Measurements from ENCODE around the gene TLE3. TPM values are rescaled to one million over a fixed set of nuclear protein-coding genes. Genes with fewer than 3 reads are reported as not detected.
"Not testable (repeated sequence)": the region's sequence is repeated elsewhere in the genome, so short reads cannot be mapped to it uniquely, and the experiment has no call there.

Gene TLE3
- total RNA-seq, 2 experiments from 2014 or later = 159 to 167 TPM

GRCh38 chr15:70140025-70140542, 42.4 kb upstream of the TLE3 start:
- H3K27me3 ChIP-seq (ENCODE audit: control insufficient read depth in 1 of 2, insufficient read depth in 2 of 2, low read length in 2 of 2) = no peaks in the 10 kb centered on the region
- no peak overlapping the region for H3K27ac Mint-ChIP-seq
- ATAC-seq (ENCODE audit: poor library complexity) (no peak), DNase-seq (no peak)
- no peaks in the 10 kb centered on the region for H3K9me3 Mint-ChIP-seq
- H3K36me3 ChIP-seq (ENCODE audit: insufficient read depth, low read length) = no peaks in the 10 kb centered on the region
- H3K4me3 ChIP-seq (ENCODE audit: low read length) = no peak overlapping the region
- H3K9me3 ChIP-seq (ENCODE audit: control insufficient read depth in 1 of 2, insufficient read depth in 1 of 2, low read length in 2 of 2) = no peaks in the 10 kb centered on the region
- no peaks in the 10 kb centered on the region for H3K36me3 Mint-ChIP-seq (ENCODE audit: low read depth)
- H3K4me1 ChIP-seq (ENCODE audit: insufficient read depth, low read length) = peaks cover 25% of the 10 kb centered on the region
- no peak for TF ChIP-seq CTCF (IDR thresholded peaks at IDR 0.05)
- ChIA-PET CTCF (no interaction called here), POLR2A (interaction anchor here (1.3 kb wide), 1 partner anchor 40 kb away, joined by 6 read pairs; no protein-coding TSS in a partner anchor)
- intact Hi-C loops (cut with DNase I, micrococcal nuclease) = loop anchor here in 1 of 2 experiments (10.0 kb wide), 1 partner anchor 445 kb away; no protein-coding TSS in a partner anchor
- peaks cover 30% of the 10 kb centered on the region for H3K4me1 Mint-ChIP-seq (ENCODE audit: low read depth)
- H3K27ac ChIP-seq (ENCODE audit: low read depth in 1 of 2, low read length in 2 of 2) = no peak overlapping the region
- no peaks in the 10 kb centered on the region for H3K27me3 Mint-ChIP-seq
- H3K4me3 Mint-ChIP-seq = no peak overlapping the region

DNA sequence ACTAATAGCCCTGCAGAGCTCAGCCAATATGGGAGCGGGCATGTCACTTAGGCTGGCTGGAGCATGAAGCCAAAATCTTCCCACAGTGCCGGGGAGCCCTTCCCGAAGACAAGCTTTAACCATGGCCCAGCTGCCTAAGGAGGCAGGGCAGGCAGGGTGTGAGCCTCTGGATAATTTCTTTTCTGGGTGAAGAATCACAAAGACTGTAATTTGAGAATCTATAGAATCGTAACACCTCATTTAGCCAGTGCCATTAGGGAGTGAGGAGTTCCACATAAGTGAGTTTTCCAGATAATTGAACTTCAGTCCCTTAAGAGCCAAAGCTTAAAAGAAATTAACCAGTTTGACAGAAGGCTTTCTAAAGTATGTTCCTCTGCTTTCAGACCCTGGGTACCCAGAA, 40.2 kb upstream of the TLE3 start:
- Mint-ChIP-seq H3K27ac (no peak overlapping the region), H3K36me3 (ENCODE audit: low read depth) (no peaks in the 10 kb centered on the region), H3K4me3 (no peak overlapping the region), H3K27me3 (no peaks in the 10 kb centered on the region), H3K4me1 (ENCODE audit: low read depth) (peaks cover 30% of the 10 kb centered on the region), H3K9me3 (no peaks in the 10 kb centered on the region)
- intact Hi-C loops (cut with DNase I, micrococcal nuclease) = loop anchor here in 1 of 2 experiments (10.0 kb wide), 1 partner anchor 63 kb away; no protein-coding TSS in a partner anchor
- H3K9me3 ChIP-seq (ENCODE audit: control insufficient read depth in 1 of 2, insufficient read depth in 1 of 2, low read length in 2 of 2) = no peaks in the 10 kb centered on the region
- DNase-seq = no peak
- no peak for TF ChIP-seq CTCF (IDR thresholded peaks at IDR 0.05)
- no peak for ATAC-seq (ENCODE audit: poor library complexity)
- H3K36me3 ChIP-seq (ENCODE audit: insufficient read depth, low read length) = no peaks in the 10 kb centered on the region
- H3K4me1 ChIP-seq (ENCODE audit: insufficient read depth, low read length) = peaks cover 25% of the 10 kb centered on the region
- no peak overlapping the region for H3K4me3 ChIP-seq (ENCODE audit: low read length)
- no peaks in the 10 kb centered on the region for H3K27me3 ChIP-seq (ENCODE audit: control insufficient read depth in 1 of 2, insufficient read depth in 2 of 2, low read length in 2 of 2)
- ChIA-PET CTCF (no interaction called here), POLR2A (no interaction called here)
- H3K27ac ChIP-seq (ENCODE audit: low read depth in 1 of 2, low read length in 2 of 2) = no peak overlapping the region

DNA sequence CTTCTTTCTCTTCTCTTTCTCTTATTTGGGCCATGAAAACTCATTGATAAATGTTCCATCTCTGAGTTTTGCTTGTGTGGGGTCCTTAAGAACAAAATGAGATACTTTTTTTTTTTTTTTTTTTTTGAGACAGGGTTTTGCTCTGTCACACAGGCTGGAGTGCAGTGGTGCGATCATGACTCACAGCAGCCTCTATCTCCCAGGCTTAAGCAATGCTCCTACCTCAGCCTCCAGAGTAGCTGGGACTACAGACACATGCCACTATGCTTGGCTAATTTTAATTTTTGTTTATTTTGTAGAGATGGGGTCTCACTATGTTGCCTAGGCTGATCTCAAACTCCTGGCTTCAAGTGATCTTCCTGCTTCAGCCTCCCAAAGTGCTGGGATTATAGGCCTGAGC, 39.3 kb upstream of the TLE3 start:
- POLR2A ChIA-PET = not testable (repeated sequence)
- CTCF ChIA-PET = interaction anchor here (0.7 kb wide), 2 partner anchors 93 to 817 kb away, joined by 4 read pairs; no protein-coding TSS in a partner anchor

More for the DNA sequence above, 39.3 kb upstream of the TLE3 start:
- peaks cover 25% of the 10 kb centered on the region for H3K4me1 ChIP-seq (ENCODE audit: insufficient read depth, low read length)
- not testable (repeated sequence) for H3K36me3 ChIP-seq (ENCODE audit: insufficient read depth, low read length); H3K36me3 Mint-ChIP-seq (ENCODE audit: low read depth); H3K27ac Mint-ChIP-seq; DNase-seq; H3K27me3 ChIP-seq (ENCODE audit: control insufficient read depth in 1 of 2, insufficient read depth in 2 of 2, low read length in 2 of 2); H3K4me3 Mint-ChIP-seq; H3K27ac ChIP-seq (ENCODE audit: low read depth in 1 of 2, low read length in 2 of 2); H3K27me3 Mint-ChIP-seq; ATAC-seq (ENCODE audit: poor library complexity); H3K9me3 Mint-ChIP-seq; H3K4me3 ChIP-seq (ENCODE audit: low read length); H3K9me3 ChIP-seq (ENCODE audit: control insufficient read depth in 1 of 2, insufficient read depth in 1 of 2, low read length in 2 of 2)
- intact Hi-C loops (cut with DNase I, micrococcal nuclease) = loop anchor here in 1 of 2 experiments (10.0 kb wide), 1 partner anchor 62 kb away; no protein-coding TSS in a partner anchor
- H3K4me1 Mint-ChIP-seq (ENCODE audit: low read depth) = peaks cover 23% of the 10 kb centered on the region
